CD4-positive, alpha-beta T cell treated with Interleukin-4 for 4 hours (primary cell): ENCODE data around the gene PPA1.
"Not testable (repeated sequence)": the region's sequence is repeated elsewhere in the genome, so short reads cannot be mapped to it uniquely, and the experiment has no call there.

ENCODE experiments used
- DNase-seq: peaks from one replicate; pipeline ENCODE4 v3.0.0-alpha.2; 2020

Gene PPA1

GRCh38 chr10:70253878-70254765, 20.9 kb upstream of the PPA1 start:
- DNase-seq = no peak

GRCh38 chr10:70250961-70251680, 17.9 kb upstream of the PPA1 start:
- no peak for DNase-seq

GRCh38 chr10:70247360-70247759, 14.1 kb upstream of the PPA1 start:
- no peak for DNase-seq

GRCh38 chr10:70241081-70241480, 7.9 kb upstream of the PPA1 start:
- no peak for DNase-seq

- not testable (repeated sequence) for DNase-seq
Measured at GRCh38 chr10:70239986-70240385, 6.8 kb upstream of the PPA1 start.

- DNase-seq = not testable (repeated sequence)
Measured at GRCh38 chr10:70239077-70239976, 6.1 kb upstream of the PPA1 start.

- not testable (repeated sequence) for DNase-seq
Measured at GRCh38 chr10:70237958-70238536, 4.8 kb upstream of the PPA1 start.

GRCh38 chr10:70234668-70235447, 1.6 kb upstream of the PPA1 start:
- no peak for DNase-seq

GRCh38 chr10:70233939-70234300, 691 bp upstream of the PPA1 start:
- DNase-seq = no peak

- DNase-seq = no peak
Measured at GRCh38 chr10:70232859-70233108, 445 bp downstream of the PPA1 start.

- peak; percentile 62 for DNase-seq
Measured at GRCh38 chr10:70232155-70232858, 922 bp downstream of the PPA1 start.

- DNase-seq = no peak
Measured at GRCh38 chr10:70228491-70228890, 4.7 kb downstream of the PPA1 start.

GRCh38 chr10:70227548-70228320, 5.5 kb downstream of the PPA1 start:
- DNase-seq = no peak

GRCh38 chr10:70223728-70224127, 9.5 kb downstream of the PPA1 start:
- no peak for DNase-seq

GRCh38 chr10:70222811-70223447, 10.3 kb downstream of the PPA1 start:
- not testable (repeated sequence) for DNase-seq

GRCh38 chr10:70222340-70222794, 10.9 kb downstream of the PPA1 start:
- no peak for DNase-seq

- no peak for DNase-seq
Measured at GRCh38 chr10:70221030-70221429, 12.2 kb downstream of the PPA1 start.

GRCh38 chr10:70212879-70213278, 20.4 kb downstream of the PPA1 start:
- no peak for DNase-seq

- DNase-seq = no peak
Measured at GRCh38 chr10:70212277-70212676, 21.0 kb downstream of the PPA1 start.

- no peak for DNase-seq
Measured at GRCh38 chr10:70206762-70207161, 26.5 kb downstream of the PPA1 start.
